Fibroblast of skin of abdomen (primary cell): ENCODE results near the gene LRRC41. TPM values are rescaled to one million over a fixed set of nuclear protein-coding genes. Genes with fewer than 3 reads are reported as not detected.
"Not testable (repeated sequence)": the region's sequence is repeated elsewhere in the genome, so short reads cannot be mapped to it uniquely, and the experiment has no call there.

Source experiments
- DNase-seq: peaks from one replicate; pipeline ENCODE4 v3.0.0-alpha.2; 2013
- polyA plus RNA-seq, 2 experiments: library from polyadenylated mRNA; unstranded; fragments of 120-200 nt; gene quantifications; one replicate each; pipeline ENCODE4 v1.2.1, GENCODE V29; 2013; ENCODE audit not compliant: insufficient read length in 2 of 2

The LRRC41 gene, protein sequence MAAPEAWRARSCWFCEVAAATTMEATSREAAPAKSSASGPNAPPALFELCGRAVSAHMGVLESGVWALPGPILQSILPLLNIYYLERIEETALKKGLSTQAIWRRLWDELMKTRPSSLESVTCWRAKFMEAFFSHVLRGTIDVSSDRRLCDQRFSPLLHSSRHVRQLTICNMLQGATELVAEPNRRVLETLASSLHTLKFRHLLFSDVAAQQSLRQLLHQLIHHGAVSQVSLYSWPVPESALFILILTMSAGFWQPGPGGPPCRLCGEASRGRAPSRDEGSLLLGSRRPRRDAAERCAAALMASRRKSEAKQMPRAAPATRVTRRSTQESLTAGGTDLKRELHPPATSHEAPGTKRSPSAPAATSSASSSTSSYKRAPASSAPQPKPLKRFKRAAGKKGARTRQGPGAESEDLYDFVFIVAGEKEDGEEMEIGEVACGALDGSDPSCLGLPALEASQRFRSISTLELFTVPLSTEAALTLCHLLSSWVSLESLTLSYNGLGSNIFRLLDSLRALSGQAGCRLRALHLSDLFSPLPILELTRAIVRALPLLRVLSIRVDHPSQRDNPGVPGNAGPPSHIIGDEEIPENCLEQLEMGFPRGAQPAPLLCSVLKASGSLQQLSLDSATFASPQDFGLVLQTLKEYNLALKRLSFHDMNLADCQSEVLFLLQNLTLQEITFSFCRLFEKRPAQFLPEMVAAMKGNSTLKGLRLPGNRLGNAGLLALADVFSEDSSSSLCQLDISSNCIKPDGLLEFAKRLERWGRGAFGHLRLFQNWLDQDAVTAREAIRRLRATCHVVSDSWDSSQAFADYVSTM
- 78.5 TPM for polyA plus RNA-seq (2013, experiment 1 of 2; ENCODE audit: insufficient read length)
- 76.7 TPM for polyA plus RNA-seq (2013, experiment 2 of 2; ENCODE audit: insufficient read length)

DNA sequence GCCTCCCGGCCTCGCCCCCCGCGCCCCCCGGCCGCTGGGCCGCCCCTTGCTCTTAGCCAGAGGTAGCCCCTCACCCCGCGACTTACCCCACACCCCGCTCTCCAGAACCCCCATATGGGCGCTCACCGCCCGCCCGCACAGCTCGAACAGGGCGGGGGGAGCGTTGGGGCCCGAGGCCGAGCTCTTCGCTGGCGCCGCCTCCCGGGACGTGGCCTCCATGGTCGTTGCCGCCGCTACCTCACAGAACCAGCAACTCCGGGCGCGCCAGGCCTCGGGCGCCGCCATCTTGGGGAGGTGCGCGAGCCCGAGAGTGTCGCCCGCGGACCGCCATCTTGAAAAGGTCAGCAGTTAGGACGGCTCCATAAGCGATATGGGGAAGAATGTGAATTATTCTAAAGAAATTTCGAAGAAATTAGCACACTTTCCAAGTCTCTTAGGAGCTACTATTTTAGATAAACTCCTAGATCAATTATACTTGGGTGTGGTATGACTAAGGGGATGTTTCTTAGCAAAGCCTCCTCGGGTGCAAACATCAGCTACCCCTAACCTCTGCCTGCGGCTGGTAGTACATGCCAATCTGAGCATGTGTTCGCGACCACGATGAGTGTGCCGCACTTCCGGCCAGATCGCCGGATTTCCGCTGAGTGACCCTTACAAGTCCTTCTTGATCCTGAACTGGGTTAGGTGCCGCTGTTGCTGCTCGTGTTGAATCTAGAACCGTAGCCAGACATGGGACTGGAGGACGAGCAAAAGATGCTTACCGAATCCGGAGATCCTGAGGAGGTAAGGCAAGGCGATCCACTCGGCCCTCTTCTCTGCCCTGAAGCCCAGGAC, at the start of gene LRRC41, which contains the start of gene UQCRH:
Gene LRRC41, minus strand, starts transcription at position 579 of the 834 bp plus-strand sequence. Its CDS starts 294 bp downstream, at position 285.
Gene UQCRH, plus strand, starts transcription at position 661 of the 834 bp plus-strand sequence. Its CDS starts 69 bp downstream, at position 730.
- DNase-seq, result peak; percentile 96

DNA sequence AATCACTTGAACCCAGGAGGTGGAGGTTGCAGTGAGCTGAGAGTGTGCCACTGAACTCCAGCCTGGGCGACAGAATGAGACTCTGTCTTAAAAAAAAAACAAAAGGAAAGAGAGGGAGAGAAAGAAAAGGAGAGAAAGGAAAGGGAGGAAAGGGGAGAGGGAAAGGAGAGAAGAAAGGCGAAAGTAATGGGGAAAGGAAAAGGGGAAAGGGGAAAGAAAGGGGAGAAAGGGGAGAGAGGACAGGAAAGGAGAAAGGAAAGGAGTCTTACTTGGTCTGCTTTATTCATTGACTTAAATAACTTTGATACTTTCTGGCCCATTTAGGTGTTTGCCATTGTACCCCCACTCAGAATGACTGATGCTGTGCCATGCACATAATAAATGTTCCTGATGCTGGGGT, 48.9 kb upstream of the LRRC41 start:
- DNase-seq, result no peak

DNA sequence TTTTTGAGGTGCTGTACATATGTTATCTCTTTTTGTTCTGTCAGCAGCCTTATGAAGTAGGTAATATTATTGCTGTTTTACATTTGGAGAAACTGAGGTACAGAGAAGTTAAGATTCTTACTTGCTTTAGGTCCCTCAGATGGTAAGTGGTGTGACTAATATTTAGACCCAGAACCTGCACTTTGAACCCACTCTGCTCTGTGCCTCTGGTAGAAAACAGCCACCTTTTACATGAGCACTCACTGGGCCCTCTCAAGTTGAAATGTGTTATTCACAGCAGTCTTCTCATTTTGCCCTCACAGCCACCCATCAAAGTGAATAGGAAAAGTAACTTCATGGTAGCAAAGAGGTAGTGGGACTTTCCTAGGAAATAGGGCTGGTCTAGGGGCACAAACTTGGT, 41.9 kb upstream of the LRRC41 start:
- no peak for DNase-seq

DNA sequence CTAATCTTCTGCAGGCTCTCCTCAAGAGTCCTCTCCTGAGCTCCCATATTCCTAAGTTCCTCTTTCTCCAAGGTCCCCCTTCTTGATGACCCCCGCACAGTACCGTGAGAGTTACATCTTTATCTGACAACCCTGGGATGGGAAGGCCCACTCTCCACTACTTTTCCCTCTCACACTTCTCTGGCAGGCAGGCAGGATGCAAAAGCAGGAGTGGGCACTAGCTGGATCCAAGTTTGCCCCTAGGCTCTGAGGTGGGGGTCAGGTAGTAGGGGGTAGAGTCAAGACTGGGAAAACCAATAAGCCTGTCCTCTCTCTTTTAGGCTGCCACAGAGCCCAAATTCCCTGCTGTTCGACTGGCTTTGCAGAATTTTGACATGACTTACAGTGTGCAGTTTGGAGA, 41.1 kb upstream of the LRRC41 start:
- no peak for DNase-seq

DNA sequence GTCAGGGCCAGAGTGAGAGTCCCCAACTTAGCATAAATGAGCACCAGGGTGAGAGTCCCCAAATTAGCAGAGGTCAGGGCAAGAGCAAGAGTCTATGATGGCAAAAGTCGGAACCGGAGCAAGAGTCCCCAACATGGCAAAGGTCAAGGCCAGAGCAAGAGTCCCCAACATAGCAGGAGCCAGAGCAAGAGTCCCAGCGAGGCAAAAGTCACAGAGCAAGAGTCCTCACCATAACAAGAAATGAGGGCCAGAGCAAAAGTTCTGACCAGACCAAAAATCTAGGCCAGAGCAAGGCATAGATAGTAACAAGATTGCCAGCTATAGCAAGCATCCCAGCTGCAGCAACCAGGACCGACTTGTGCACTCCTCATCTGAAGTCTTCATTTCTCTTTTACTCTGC, 40.3 kb upstream of the LRRC41 start:
- no peak for DNase-seq

DNA sequence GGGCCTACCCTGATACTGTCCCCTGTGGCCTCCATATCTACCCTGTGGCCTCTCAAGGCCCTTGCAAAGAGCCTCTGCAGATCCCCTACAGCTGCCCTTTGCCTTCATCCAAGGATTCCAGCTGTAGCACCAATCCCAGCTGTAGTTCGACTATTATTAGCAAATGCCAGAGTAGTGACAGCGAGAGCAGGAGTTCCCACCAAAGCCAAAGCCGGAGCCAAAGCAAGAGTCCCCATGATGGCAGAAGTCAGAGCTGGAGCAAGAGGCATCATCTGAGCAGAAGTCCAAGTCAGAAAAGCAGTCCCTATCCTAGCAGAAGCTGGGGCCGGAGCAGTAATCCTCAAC, 39.9 kb upstream of the LRRC41 start:
- no peak for DNase-seq

DNA sequence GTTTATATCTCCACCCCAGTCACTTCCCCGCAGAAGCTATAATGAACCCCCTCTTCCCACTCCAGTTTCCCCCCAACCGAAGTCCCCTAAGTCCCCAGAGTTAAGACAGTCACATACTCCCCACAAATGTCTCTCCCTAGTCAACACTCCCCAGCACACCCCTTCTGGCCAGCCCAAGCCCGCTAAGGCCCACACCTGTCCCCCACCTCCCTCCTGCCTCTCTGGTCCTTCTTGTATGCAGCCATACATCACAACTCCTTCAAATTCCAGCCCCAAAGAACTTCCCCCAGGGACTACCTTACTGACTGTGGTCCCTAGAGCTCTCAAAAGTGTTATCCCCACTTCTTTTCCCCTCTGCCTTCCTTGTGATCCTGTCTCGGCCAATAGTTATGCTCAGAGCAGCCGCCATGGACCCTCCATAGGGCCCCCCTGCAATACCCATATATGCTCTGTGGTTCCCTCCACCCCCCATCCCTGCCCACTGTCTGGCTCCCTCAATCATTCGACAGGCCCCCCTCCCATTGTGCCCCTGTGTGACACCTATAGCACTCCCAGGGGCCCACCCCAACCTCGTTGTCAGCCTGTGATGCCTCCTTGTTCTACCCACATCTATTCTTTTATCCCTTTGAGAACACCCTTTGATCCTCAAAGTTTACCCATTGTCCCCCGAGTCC, 39.4 kb upstream of the LRRC41 start:
- DNase-seq, result no peak

DNA sequence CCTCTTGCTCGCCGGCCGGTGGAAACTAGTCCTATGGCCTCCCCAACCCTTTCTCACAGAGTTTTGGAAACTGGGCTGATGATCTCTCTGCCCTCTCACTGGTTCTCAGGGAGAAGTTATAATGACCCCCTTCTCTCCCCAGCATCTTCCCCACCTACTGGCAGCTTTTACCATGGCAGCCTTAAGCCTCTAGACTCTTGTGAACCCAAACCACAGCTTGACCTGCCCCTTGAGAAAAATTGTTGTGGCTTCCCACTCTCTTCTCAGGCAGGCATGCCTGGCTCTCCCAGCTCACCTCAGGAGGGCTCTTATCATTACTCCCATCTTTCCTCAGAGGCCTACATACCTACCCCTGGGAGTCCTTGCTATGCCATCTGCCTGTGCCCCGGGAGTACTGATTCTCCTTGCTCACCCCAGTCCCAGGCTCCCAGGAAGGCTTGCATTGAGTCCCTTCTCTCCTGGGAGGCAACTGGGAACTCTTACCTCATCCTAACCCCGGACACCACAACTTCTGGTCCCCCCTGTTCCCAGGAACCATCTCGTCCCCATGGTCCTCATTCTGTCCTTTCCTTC, 38.8 kb upstream of the LRRC41 start:
- peak; percentile 24 for DNase-seq

DNA sequence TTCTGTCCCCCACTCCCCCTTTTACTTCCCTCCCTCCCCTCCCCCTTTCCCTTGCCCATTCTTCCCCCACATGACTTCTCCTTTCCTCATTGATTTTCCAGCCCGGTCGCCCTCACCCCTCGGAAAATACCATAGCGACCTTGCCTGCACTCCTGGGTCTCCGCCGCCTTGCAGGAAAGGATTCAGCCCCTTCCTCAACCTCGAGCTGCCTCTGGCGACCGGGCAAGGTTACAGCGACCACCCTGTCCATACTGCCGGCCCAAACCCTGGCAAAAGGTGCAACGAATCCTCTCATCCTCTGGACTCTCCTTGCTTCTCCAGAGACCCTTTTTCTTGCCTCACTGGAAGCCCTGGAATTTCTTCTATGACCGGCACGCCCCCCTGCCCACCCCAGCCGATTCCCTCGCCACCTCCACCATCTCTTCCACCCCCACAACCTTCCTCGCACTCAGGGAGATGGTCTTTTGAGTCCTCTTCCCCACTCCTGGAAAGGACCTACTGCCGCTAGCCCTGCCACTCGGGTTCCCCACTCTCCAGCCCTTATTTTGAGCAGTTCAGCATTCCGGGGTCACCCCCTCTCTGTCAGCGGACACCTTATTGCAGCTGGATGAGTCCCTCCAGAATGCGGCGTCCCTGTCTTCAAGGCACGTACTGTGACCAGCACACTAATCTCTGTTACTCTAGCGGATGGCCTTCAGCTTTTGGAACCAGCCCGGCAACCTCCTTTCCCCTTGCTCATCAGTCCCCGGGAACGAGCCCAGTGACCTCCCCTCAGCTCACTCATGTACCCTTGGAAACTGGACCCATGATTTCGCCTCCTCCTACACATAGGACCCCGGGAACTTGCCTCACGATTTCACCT, 38.0 kb upstream of the LRRC41 start:
- no peak for DNase-seq

DNA sequence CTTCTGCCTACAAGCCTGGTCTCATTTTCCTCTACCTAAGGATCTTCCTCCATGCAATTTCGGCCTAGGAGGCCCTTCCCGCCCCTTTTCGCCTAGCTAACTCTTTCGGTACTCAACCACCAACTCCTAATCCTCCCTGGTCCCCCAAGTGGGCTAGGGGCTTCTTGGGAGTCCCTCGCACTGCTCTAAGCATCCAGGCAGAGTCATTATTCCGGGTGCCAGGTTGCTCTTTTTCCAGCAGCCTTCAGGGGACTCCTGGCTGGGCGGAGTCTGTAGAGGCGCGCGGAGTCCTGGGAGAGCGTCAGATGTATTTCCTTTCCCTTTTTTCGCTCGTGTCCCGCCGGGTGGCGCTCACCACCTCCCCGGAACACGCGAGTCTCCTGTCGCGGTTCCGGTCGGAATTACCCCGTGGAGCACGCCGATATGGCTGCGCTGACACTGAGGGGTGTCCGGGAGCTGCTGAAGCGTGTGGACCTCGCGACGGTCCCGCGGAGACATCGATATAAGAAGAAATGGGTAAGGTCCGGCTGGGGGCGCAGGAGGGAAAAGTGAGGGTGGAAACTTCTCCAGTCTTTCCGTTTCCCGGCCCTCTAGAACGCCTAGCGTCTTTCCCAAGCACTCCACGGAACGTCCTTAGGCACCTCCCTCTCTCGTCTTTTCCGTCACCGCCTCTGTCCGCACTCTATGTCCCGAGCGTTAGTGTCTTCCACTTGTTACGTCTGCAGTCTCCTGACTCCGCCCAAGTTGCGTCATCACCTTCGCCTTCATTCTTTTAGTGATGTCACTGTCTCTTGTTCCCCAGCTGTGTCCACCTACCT, 37.2 kb upstream of the LRRC41 start, which contains the start of gene NSUN4:
Gene NSUN4, plus strand, starts transcription at position 404 of the 818 bp plus-strand sequence. Its CDS starts 20 bp downstream, at position 424.
- peak; percentile 95 for DNase-seq

DNA sequence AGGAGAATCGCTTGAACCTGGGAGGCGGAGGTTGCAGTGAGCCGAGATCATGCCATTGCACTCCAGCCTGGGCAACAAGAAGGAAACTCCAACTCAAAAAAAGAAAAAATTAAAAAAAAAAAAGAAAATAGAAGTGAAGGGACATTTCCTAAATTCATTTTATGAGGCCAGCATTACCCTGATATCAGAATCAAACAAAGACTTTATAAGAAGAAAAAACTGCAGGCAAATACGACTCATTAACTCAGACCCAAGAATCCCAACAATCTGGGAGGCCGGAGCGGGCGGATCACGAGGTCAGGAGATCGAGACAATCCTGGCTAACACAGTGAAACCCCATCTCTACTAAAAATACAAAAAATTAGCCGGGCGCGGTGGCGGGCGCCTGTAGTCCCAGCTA, 34.0 kb upstream of the LRRC41 start:
- not testable (repeated sequence) for DNase-seq

DNA sequence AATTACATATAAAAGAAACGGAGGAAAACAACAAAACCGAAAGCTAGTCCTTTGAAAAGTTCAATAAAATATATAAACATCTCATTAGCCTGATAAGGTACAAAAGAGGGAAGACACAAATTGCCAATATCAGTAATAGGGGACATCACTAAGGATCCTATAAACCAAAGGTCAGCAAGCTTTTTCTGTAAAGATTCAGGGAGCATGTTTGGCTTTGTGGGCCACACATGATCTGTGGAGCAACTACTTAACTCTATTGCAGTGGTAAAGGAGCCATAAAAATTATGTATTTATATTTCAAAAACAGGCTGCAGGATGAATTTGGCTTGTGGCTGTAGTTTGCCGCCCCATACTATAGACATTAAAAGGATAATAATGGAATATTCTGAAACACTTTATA, 31.7 kb upstream of the LRRC41 start:
- no peak for DNase-seq

DNA sequence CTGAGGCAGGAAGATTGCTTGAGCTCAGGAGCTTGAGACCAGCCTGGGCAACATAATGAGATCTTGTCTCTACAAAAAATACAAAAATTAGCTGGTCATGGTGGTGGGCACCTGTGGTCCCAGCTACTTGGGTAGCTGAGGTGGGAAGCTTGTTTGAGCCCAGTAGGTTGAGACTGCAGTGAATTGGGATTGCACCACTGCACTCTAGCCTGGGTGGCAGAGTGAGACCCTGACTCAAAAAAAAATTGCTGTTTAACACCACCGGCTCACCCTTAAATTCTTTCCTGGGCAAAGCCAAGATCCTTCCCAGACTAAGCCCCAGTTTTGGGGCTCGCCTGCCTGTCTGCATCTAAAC, 30.6 kb upstream of the LRRC41 start:
- DNase-seq, result no peak

DNA sequence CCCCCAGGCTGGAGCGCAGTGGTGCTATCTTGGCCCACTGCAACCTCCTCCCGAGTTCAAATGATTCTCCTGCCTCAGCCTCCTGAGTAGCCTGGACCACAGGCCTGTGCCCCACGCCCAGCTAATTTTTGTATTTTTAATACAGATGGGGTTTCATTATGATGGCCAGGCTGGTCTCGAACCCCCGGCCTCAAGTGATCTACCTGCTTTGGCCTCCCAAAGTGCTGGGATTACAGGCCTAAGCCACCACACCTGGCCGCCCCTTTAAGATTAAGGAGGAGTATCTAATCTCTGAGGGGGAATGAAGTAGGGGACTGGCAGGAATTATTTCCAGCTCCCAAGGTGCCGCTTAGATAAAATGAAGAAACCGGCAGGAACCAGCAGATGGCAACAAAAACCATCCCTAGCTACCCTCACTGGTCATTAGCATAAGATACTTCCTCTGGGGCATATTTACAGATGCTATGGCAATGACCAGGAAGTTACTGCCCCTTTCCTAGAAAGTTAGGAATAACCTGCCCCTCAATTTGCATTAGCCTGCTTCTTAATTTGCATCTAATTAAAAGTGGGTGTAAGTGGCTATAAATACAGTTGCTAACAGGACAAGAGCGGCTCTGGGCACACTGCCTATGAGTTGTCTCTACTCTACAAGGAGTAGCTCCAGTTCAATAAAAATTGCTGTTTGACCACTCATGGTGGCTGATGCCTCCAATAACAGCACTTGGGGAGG, 30.0 kb upstream of the LRRC41 start:
- peak; percentile 17 for DNase-seq

DNA sequence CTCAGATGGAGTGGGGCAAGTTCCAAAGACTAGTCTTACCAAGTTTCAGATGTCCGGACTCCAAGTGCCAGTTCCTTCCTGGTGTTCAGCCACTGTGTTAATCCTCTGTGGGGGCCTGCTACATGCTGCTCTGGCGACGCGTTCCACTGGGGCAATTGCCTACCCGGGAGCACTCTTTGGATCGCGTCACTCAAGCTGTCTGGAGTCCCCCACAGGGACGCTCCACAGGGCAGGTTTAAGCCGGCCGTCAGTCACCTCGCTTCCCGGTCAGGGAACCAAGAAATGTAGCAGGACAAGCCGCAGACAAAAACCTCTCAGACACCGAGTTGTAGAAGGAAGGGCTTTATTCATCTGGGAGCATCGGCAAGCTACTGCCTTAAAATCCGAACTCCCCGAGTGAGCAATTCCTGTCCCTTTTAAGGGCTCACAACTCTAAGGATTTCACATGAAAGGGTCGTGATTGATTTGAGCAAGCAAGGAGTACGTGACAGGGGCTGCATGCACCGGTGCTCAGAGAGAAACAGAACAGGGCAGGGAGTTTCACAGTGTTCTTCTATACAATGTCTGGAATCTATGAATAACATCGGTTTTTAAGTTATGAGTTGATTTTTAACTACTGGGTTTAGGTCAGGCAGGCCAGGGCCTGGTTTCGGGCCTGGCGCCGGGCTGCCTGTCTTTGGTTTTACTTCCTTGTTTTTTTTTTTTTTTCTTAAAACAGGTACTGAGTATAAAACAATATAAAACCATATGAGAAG, 28.5 kb upstream of the LRRC41 start:
- not testable (repeated sequence) for DNase-seq

DNA sequence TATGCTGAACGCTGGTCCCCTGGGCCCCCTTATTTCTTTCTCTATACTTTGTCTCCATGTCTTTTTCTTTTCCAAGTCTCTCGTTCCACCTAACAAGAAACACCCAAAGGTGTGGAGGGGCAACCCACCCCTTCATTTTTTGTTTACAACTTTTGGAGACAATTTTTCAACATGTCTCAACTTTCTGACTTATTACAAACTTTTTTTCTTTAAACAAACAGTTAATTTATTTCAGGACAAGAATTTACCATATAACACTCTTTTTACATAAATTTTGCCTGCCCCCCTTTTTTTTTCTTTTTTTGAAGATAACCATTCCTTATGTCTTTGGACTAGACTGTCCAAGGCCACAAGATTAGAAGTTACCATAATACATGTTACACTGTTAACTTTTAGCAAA, 27.0 kb upstream of the LRRC41 start:
- DNase-seq, result not testable (repeated sequence)

DNA sequence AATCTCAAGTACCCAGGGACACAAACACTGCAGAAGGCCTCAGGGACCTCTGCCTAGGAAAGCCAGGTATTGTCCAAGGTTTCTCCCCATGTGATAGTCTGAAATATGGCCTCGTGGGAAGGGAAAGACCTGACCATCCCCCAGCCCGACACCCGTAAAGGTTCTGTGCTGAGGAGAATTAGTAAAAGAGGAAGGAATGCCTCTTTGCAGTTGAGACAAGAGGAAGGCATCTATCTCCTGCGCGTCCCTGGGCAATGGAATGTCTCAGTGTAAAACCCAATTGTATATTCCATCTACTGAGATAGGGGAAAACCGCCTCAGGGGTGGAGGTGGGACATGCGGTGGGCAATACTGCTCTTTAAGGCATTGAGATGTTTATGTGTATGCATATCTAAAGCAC, 26.4 kb upstream of the LRRC41 start:
- not testable (repeated sequence) for DNase-seq

DNA sequence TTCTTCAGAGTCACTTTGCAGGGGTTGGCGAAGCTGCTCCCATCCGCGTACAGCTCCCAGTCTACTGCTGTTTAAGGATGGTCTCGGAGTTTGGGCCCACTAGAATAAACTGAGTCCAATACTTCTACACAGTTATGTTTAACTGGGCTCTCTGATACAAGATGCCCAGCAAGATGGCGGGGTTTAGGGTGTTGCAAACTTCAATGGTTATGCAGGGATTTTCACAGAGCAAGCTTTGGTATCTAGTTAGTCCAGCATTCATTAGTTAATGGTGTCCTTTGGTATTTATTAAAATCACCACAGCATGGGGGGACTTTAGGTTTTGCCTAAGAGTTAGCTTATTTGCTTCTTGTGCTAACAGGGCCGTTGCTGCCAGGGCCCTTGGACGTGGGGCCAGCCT, 24.8 kb upstream of the LRRC41 start:
- not testable (repeated sequence) for DNase-seq
